Subcutaneous adipose tissue (tissue), 4 donors: Measurements from ENCODE around the gene PDE1C. TPM values are rescaled to one million over a fixed set of nuclear protein-coding genes. Genes with fewer than 3 reads are reported as not detected.

Source experiments
- total RNA-seq, 4 donors: library from RNA; depleted of rRNA; stranded (reverse); fragments of >200 nt; gene quantifications; one replicate each; pipeline ENCODE4 v1.1.0, GENCODE V29; 2016
- TF ChIP-seq, protein P1 (sequence below): fragments of 450-650 bp; IDR thresholded peaks from one replicate; pipeline ENCODE4 v1.5.1; 2016; ENCODE audit warnings: low read depth, mild to moderate bottlenecking, control low read depth, antibody characterized with exemption, moderate library complexity

Gene PDE1C
- total RNA-seq, 4 donors from 2014 or later = 1.3 to 6.1 (median 3.0) TPM

DNA sequence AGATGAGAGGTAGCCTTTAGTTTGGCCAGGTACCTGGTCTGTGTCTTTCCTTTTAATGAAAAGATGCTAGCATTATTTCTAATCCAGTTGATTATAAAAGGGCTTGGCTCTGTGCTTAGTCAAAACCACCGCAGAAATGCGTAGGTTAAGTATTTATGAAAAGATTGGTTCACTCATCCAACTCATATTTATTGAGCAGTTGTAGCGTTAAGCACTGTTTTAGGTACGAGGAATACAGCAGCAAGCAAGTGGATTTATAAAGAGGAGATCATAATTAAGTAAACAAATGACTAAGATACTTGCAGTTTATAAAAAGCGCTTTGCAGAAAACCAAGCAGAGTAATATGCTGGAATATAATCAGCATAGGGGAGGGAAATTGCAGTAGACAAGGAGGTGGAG, 253.4 kb downstream of the PDE1C start:
- TF ChIP-seq, protein P1, sequence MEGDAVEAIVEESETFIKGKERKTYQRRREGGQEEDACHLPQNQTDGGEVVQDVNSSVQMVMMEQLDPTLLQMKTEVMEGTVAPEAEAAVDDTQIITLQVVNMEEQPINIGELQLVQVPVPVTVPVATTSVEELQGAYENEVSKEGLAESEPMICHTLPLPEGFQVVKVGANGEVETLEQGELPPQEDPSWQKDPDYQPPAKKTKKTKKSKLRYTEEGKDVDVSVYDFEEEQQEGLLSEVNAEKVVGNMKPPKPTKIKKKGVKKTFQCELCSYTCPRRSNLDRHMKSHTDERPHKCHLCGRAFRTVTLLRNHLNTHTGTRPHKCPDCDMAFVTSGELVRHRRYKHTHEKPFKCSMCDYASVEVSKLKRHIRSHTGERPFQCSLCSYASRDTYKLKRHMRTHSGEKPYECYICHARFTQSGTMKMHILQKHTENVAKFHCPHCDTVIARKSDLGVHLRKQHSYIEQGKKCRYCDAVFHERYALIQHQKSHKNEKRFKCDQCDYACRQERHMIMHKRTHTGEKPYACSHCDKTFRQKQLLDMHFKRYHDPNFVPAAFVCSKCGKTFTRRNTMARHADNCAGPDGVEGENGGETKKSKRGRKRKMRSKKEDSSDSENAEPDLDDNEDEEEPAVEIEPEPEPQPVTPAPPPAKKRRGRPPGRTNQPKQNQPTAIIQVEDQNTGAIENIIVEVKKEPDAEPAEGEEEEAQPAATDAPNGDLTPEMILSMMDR = no peak

DNA sequence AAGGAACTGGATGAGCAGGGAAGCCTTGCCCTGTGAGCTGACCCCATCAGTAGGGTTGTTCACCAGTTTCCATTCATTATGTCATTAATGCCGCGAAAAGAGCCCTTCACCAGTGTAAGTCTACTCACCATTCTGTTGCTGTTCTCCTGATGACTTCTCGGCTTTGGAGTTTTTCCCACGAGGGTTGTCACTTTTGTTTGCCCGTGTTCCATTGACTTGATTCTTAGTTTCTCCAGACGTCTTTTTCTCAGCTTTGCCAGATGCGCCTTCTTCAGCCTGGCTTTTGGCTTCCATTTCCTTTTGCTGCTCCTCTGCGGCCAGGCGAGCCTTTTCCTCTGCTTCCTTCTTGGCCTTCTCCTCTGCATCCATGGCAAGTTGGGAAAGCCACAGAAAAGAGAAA, 254.4 kb downstream of the PDE1C start:
- TF ChIP-seq, protein P1 = no peak

DNA sequence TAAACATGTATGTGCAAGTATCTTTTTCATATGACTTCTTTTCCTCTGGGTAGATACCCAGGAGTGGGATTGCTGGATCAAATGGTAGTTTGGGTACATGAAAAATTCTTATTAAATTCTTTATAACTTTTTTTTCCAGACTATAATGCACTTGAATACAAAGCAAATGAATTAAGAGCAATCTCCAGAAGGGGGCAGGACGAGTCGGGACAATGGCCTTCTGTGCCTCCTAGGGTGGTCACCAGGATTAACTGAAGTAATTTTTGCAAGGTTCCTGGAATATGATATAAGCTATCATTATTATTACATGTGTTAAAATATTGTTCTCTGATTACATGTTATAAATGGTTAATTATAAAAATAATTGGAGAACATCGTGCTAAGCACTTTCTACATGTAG, 256.0 kb downstream of the PDE1C start:
- TF ChIP-seq, protein P1 = no peak

DNA sequence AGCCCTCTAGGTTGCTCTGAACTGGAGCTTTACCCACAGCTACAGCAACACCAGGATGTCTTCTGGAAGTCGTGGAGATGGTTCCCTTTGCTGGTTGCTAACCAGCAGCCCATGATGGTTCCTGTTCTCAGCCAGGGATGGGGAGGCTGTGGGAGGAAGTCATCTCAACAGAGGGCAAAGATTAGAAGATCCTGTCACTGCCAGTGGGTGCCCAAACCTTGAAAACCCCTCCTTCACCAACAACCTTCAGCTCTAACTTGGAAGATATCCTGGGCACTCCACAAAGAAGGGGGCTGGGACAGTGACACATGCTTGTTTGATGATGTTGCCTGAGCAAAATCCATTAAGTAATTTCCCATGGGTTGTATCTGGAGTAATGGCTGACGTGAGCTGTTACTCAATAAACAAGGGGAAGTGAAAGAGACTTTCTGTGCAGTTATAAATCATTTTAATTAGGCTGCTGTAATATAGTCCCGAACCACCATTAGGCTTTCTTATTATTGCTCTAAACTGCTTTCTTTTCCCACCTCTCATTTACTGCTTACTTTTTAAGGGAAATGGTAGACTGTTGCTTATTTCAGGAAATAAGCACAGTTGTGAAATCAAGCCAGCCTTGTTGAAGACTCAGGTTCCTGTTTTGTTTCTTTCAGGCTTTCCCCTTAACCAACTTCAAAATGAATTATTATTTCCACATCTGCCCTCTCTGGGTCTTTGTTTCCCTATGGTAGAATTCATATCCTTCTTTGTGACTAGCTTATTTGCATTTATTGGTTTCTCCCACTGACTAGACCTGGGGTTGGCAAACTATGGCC, 258.4 kb downstream of the PDE1C start:
- TF ChIP-seq, protein P1 = no peak

DNA sequence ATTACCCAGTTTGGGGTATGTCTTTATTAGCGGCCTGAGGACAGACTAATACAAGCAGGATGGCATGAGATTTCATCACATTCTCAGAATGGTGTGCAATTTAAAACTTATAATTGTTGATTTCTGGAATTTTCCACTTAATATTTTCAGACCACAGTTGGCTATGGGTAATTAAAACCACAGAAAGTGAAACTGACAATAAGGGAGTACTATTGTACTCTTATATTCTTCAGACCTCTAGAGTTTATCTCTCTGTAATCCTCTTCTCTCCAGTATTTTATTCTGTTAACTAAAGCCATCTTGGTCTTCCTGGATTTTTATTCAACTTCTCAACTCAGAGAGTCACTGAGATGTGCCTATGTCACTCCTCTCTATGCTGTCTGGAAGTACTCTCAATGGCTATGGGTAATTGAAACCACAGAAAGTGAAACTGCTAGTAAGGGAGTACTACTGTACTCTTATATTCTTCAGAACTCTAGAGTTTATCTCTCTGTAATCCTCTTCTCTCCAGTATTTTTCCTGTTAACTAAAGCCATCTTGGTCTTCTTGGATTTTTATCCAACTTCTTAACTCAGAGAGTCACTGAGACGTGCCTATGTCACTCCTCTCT, 264.9 kb downstream of the PDE1C start:
- TF ChIP-seq, protein P1 = no peak

DNA sequence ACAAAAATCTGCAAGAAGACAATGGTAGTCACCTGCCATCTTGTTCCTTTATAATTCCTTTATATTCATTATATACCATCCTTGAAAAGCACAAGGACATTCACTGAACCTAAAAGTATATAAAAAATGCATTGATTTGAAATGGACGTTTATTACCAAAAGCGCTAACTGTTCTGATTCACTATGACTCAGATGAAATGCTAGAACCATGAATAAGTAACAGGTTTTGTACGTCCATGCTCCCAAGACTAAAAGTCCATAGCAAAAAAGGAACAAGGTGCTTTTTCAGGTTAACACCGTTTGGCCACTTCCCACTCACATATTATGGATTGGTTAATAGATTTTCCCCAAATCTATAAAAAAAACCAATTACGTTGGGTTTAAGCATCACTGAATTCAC, 273.8 kb downstream of the PDE1C start:
- TF ChIP-seq, protein P1 = no peak

DNA sequence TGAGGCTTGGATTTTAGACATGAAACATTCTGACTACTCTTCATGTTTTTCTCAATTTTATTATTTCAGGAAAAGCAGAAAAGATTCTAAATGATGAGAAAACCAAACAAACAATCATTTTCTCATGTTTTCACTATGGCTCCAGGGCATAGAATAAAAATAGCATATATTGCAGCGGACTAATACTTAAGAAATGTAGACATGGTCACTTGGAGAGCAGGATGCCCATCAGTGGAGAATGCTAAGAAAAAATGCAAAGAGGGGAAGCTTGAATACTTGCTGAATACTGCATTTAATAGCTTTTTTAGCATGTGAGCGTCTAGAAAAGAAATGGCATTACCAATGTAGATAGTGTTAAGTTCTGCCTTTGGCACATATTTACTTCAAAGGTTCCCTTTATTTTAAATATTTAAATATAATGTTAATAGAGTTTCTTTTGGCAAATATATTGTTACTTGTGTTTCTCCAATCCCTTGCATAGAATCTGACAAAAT, 275.3 kb downstream of the PDE1C start:
- TF ChIP-seq, protein P1 = no peak
